Panc1 (cell line): Measurements from ENCODE around the gene BBIP1. TPM values are rescaled to one million over a fixed set of nuclear protein-coding genes. Genes with fewer than 3 reads are reported as not detected.

ENCODE experiments used
- ATAC-seq: fragments of 200-7000 bp; cut with Tn5 transposase; 2 replicates; pipeline ENCODE4 v1.9.1; 2020; ENCODE audit warnings: mild to moderate bottlenecking, moderate library complexity
- BruUV-seq: library from RNA; stranded (reverse); fragments of 400-500 nt; replicated peaks from 2 replicates; lab custom pipeline; 2021; lab: Mats Ljungman, UMichigan
- CTCF ChIA-PET: fragments of 300-600 bp; sonication (Branson Sonifier 250); formaldehyde crosslinking; loops from one replicate; lab custom pipeline; 2022; ENCODE audit warnings: antibody characterized with exemption; lab: Charles Lee
- POLR2A ChIA-PET: fragments of 300-600 bp; sonication (Branson Sonifier 250); formaldehyde crosslinking; loops from one replicate; lab custom pipeline; 2022; ENCODE audit warnings: antibody characterized with exemption; lab: Charles Lee
- DNase-seq: peaks from one replicate; pipeline ENCODE4 v3.0.0-alpha.2; 2010; ENCODE audit warnings: low read depth, low spot score
- H3K27ac ChIP-seq: 2 replicates; pipeline ENCODE4 v1.5.1; 2011; ENCODE audit warnings: mild to moderate bottlenecking, low read length, inconsistent platforms
- H3K27me3 ChIP-seq: fragments of 200-500 bp; sonication (Bioruptor generic); 2 replicates; pipeline ENCODE4 v1.6.0; 2014; ENCODE audit warnings: low read length, inconsistent platforms; ENCODE audit not compliant: control insufficient read depth, insufficient read depth
- H3K36me3 ChIP-seq: fragments of 200-500 bp; sonication (Bioruptor generic); 2 replicates; pipeline ENCODE4 v1.5.1; 2014; ENCODE audit warnings: inconsistent platforms, mild to moderate bottlenecking, low read length, moderate library complexity; ENCODE audit not compliant: control insufficient read depth, insufficient read depth
- H3K4me1 ChIP-seq: 2 replicates; pipeline ENCODE4 v1.5.1; 2011; ENCODE audit warnings: inconsistent platforms, mild to moderate bottlenecking, low read length, moderate library complexity; ENCODE audit not compliant: control insufficient read depth, insufficient read depth
- H3K4me3 ChIP-seq, 2 experiments: 2 replicates each; pipeline ENCODE4 v1.5.1; 2011 to 2012; ENCODE audit warnings: low read depth in 2 of 2, low read length in 2 of 2, mild to moderate bottlenecking in 2 of 2, inconsistent platforms in 1 of 2, moderate library complexity in 1 of 2
- H3K9me3 ChIP-seq: fragments of 200-500 bp; sonication (Bioruptor generic); 2 replicates; pipeline ENCODE4 v1.5.1; 2014; ENCODE audit warnings: low read depth, mild to moderate bottlenecking, inconsistent platforms, low read length, moderate library complexity; ENCODE audit not compliant: control insufficient read depth, insufficient read depth
- POLR2AphosphoS5 ChIP-seq: IDR thresholded peaks from 2 replicates; pipeline ENCODE4 v1.6.1; 2012; ENCODE audit warnings: mild to moderate bottlenecking, low read depth, low read length, moderate library complexity
- SIN3A ChIP-seq: IDR thresholded peaks from 2 replicates; pipeline ENCODE4 v1.6.1; 2012; ENCODE audit warnings: low read depth, mild to moderate bottlenecking, low read length, moderate library complexity, borderline replicate concordance; ENCODE audit not compliant: insufficient read depth
- TCF7L2 ChIP-seq: IDR thresholded peaks from 2 replicates; pipeline ENCODE4 v1.6.1; 2011; ENCODE audit warnings: mild to moderate bottlenecking, low read depth, low read length, inconsistent platforms
- in situ Hi-C: cut with HindIII; loops from 2 replicates; pipeline ENCODE4 v1.10.0; 2016; ENCODE audit warnings: low sequenced_read_pairs, low pct_unique_long_range_greater_than_20kb
- intact Hi-C: fragments of 100-400 bp; cut with micrococcal nuclease; formaldehyde crosslinking; loops from one replicate; pipeline ENCODE4 v1.10.0; 2022; ENCODE audit not compliant: unreplicated experiment
- total RNA-seq: library from RNA; stranded (reverse); gene quantifications from one replicate; pipeline ENCODE4 v1.2.1, GENCODE V29; 2021; ENCODE audit not compliant: unreplicated experiment
- TF ChIP-seq, protein P1 (sequence below): fragments of 450-650 bp; IDR thresholded peaks from 2 replicates; pipeline ENCODE4 v1.5.1; 2017; ENCODE audit warnings: mild to moderate bottlenecking
- TF ChIP-seq, protein P2 (sequence below), 2 experiments: IDR thresholded peaks; 2 replicates each; pipeline ENCODE4 v1.6.1; 2011 to 2012; ENCODE audit warnings: low read depth in 2 of 2, control low read depth in 1 of 2, low read length in 1 of 2, mild to moderate bottlenecking in 1 of 2, moderate library complexity in 1 of 2; ENCODE audit not compliant: insufficient read depth in 1 of 2

The BBIP1 gene
- total RNA-seq, 1 experiment from 2014 or later, result 55.2 TPM

DNA sequence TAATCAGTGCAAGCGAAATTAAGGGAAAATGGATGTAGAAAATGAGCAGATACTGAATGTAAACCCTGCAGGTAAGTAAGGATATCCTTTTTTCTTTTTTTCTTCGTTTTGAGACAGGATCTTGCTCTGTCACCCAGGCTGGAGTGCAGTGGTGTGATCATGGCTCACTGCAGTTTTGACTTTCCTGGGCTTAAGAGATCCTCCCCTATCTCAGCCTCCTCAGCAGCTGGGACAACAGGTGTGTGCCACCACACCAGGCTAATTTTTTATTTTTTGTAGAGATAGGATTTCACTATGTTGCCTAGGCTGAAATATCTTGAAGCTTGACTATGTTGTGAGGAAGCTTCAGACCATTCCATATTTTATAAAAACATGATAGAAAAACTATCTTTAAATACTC is 43.0 kb downstream of the BBIP1 start:
- Histone ChIP-seq H3K9me3 (no peaks in the 10 kb centered on the region), H3K4me1 (peaks cover 13% of the 10 kb centered on the region), H3K27me3 (no peaks in the 10 kb centered on the region), H3K4me3 (no peak overlapping the region), H3K27ac (no peak overlapping the region), H3K36me3 (peaks cover 3% of the 10 kb centered on the region; the same call in 1 of the 2 replicates)
- TF ChIP-seq, protein P1, sequence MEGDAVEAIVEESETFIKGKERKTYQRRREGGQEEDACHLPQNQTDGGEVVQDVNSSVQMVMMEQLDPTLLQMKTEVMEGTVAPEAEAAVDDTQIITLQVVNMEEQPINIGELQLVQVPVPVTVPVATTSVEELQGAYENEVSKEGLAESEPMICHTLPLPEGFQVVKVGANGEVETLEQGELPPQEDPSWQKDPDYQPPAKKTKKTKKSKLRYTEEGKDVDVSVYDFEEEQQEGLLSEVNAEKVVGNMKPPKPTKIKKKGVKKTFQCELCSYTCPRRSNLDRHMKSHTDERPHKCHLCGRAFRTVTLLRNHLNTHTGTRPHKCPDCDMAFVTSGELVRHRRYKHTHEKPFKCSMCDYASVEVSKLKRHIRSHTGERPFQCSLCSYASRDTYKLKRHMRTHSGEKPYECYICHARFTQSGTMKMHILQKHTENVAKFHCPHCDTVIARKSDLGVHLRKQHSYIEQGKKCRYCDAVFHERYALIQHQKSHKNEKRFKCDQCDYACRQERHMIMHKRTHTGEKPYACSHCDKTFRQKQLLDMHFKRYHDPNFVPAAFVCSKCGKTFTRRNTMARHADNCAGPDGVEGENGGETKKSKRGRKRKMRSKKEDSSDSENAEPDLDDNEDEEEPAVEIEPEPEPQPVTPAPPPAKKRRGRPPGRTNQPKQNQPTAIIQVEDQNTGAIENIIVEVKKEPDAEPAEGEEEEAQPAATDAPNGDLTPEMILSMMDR, result no peak
- TF ChIP-seq POLR2AphosphoS5, result no peak
- TF ChIP-seq TCF7L2, result no peak
- TF ChIP-seq, protein P2, sequence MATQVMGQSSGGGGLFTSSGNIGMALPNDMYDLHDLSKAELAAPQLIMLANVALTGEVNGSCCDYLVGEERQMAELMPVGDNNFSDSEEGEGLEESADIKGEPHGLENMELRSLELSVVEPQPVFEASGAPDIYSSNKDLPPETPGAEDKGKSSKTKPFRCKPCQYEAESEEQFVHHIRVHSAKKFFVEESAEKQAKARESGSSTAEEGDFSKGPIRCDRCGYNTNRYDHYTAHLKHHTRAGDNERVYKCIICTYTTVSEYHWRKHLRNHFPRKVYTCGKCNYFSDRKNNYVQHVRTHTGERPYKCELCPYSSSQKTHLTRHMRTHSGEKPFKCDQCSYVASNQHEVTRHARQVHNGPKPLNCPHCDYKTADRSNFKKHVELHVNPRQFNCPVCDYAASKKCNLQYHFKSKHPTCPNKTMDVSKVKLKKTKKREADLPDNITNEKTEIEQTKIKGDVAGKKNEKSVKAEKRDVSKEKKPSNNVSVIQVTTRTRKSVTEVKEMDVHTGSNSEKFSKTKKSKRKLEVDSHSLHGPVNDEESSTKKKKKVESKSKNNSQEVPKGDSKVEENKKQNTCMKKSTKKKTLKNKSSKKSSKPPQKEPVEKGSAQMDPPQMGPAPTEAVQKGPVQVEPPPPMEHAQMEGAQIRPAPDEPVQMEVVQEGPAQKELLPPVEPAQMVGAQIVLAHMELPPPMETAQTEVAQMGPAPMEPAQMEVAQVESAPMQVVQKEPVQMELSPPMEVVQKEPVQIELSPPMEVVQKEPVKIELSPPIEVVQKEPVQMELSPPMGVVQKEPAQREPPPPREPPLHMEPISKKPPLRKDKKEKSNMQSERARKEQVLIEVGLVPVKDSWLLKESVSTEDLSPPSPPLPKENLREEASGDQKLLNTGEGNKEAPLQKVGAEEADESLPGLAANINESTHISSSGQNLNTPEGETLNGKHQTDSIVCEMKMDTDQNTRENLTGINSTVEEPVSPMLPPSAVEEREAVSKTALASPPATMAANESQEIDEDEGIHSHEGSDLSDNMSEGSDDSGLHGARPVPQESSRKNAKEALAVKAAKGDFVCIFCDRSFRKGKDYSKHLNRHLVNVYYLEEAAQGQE (IDR thresholded peaks at IDR 0.05; ENCODE audit: insufficient read depth in 1 of 2, low read depth in 2 of 2, low read length in 1 of 2), result no peak
- TF ChIP-seq SIN3A, result no peak
- BruUV-seq, result no TSS peak
- no peak for DNase-seq
- intact Hi-C loops, result loop anchor here (5.0 kb wide), 1 partner anchor 129 kb away; no protein-coding TSS in a partner anchor
- CTCF ChIA-PET, result no interaction called here
- POLR2A ChIA-PET, result no interaction called here
- ATAC-seq, result no peak
- in situ Hi-C loops, result no loop called here

DNA sequence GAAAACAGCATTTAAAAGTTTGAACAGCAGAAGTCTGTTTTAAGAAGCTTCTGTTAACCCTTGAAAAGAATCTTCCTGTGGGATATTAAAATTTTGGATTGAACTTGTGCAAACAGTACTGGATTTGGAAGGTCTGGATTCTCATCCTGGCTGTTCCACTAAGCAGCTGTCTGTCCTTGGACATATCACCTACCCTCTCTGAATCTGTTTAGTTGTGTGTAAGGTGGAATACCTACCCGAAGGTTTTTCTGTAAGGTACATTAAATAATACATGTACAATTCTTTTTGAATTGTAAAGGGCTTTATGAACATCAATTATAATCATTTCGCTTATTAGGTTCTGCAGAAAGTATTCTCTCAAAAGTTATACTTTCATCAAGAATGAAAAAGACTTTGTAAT is 45.0 kb downstream of the BBIP1 start:
- in situ Hi-C loops (no loop called here), intact Hi-C loops (no loop called here)
- DNase-seq (no peak), ATAC-seq (no peak)
- Histone ChIP-seq H3K36me3 (peaks cover 3% of the 10 kb centered on the region; the same call in 1 of the 2 replicates), H3K4me1 (peaks cover 16% of the 10 kb centered on the region), H3K4me3 (peak overlapping the region in 1 of 2 experiments; percentile 72; a peak in 3 of 4 replicates), H3K9me3 (no peaks in the 10 kb centered on the region), H3K27ac (peak overlapping the region; percentile 72), H3K27me3 (no peaks in the 10 kb centered on the region)
- no TSS peak for BruUV-seq
- TF ChIP-seq, protein P2 (IDR thresholded peaks at IDR 0.05; ENCODE audit: insufficient read depth in 1 of 2, low read depth in 2 of 2, low read length in 1 of 2), result no peak
- CTCF ChIA-PET, result no interaction called here
- POLR2A ChIA-PET, result no interaction called here
